NCI-H345 treated with DMSO at 0.1 percent for 48 hours (cell line): ENCODE data around the gene TPGS1.
A peak's percentile ranks its signal among the peaks of the same experiment; 100 is the strongest.

Experiments used
- DNase-seq: peaks from one replicate; lab custom pipeline; 2025; ENCODE audit not compliant: unreplicated experiment; lab: John Stamatoyannopoulos, UW

TPGS1 gene

GRCh38 chr19:507286-508203 lies at the start of gene TPGS1:
Gene TPGS1, plus strand, starts transcription at chr19:507497. Its CDS starts 10 bp downstream, at chr19:507507.
- DNase-seq, result peak; percentile 99

- DNase-seq, result no peak
Observed at GRCh38 chr19:457636-458035, 49.7 kb upstream of the TPGS1 start.

GRCh38 chr19:458091-459042 lies 48.9 kb upstream of the TPGS1 start:
- no peak for DNase-seq

DNA sequence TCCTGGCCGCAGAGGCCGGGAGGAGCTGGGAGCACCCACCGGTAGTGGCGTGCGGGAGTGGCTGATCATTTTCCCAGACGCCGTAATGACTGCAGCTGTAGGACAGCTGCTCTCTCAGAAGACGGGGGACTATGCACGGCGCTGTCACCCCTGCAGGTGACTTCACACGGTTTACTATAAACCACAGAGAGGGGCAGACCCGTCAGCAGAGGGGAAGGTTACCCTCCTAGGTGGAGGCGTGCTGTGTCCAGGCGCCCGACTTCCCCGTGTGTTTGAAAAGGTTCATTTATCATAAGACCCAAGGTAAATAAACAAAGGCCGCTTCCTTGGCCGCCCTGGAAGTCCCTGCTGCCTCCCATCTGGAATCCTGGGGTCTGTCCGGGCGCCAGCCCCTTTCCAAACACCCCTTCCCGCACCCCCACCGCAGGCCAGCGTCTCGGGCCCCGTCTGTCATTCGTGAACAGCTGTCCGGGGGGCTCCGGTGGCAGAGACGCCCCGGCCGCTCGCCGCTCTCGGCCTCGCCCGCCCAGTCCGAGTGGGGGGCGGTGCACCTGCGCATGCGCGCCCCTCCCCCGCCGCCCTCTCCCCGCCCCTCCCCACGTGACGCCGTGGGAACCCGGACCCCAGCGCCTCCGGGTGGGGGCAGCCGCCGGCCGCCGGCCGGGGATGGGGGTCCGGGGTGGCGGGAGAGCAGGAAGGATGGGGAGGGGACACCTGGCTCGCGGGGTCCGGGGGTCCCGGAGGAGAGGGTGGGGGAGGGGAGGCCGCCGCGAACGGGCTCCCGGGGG lies 47.4 kb upstream of the TPGS1 start:
- DNase-seq, result peak; percentile 15

- no peak for DNase-seq
Observed at GRCh38 chr19:460877-461720, 46.2 kb upstream of the TPGS1 start, which contains the start of gene SHC2. Gene SHC2, minus strand, starts transcription at chr19:461033. Its CDS starts 37 bp downstream, at chr19:460996.

DNA sequence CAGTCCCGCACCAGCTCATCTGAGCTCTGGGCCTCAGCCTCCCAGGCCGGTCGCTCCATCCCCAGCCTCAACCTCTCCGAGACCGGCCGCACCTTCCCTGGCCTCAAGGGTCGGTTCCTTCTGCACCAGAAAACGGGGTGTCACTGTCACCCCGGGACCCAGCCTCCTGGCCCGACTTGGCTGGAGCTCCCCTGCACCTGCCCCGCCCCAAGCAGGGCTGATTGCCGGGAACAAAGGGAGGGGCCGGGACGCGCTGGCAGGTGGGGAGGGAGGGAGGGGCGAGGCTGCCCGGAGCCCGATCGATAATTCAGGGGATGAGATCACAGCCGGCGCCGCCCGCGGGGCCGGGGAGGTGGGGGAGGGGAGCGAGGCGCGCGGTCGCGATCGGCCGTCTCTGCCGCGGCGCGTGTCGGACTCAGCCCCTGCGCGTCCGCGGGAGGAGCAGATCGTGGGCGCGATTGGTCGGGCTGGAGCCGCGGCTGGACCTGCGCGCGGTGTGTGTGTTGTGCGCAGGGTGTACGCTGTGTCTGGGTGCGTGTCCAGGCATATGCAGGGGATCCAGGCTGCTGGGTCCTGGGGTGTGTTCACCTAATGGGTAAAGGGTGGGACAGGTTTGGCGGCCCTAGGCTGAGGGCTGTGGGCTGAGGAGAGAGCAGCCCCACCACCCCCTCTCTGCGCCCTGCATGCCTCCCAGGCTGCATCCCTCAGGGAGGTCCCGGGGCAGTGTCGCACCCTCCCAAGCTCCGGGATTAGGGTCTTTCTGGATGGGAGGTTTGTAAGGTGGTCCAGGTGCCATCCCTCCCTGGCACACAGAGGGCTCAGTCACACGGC lies 45.4 kb upstream of the TPGS1 start:
- DNase-seq, result peak; percentile 63

DNA sequence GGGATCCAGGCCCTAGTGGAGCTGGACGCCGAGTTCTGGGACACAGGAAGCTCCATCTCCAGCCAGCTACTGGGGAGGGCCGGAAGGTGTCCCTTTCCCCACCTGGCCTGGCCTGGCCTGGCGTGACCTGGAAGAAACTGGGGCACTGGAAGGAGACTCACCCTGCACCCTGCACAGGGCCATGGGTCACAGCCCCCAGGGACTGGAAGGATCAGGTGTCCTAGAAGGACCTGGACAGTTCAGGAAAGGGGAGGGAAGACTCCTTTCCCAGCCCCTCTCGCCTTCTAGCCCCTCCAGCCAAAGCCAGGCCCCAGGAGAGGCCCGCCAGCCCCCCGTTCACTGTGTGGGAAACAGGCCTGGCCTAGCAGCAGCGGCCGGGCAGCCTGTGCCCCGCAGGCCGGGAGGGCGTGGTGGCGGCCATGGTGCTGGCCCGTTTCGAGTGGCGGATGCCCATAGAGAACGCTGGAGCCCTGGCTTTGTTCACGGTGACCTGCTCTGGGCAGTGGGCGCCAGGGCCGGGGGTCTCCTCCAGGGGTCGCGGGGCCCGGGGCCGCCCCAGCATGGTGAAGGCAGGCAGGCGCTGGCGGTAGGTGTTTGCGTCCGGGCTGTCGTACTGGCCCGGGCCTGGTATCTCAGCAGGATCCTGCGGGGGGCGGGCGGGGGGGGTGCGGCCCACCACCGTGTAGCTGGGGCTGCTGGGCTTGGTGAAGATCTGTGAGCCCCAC lies 43.7 kb upstream of the TPGS1 start:
- no peak for DNase-seq

GRCh38 chr19:464208-464545 lies 43.1 kb upstream of the TPGS1 start:
- DNase-seq, result no peak

GRCh38 chr19:465056-465816 lies 42.1 kb upstream of the TPGS1 start:
- DNase-seq, result no peak

DNA sequence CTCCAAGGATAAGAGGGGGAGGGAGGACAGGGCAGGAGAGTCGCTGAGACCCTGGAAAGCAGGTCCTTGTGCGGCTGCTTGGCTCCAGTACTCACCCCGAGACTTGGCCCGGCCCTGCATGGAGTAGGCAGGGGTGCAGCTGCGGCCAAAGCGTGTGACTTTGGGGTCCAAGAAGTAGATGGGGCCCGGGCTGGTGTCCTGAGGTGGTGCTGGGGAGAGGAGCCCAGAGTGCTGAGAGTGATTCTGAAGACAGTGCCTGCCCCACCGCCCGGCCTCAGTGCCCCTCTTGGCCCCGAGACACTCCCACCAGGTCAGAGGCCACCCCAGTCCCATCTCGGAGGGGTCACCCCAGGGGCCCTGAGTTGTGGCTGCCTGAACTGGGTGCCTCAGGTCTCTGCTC lies 39.7 kb upstream of the TPGS1 start:
- no peak for DNase-seq

- DNase-seq, result no peak
Observed at GRCh38 chr19:468587-469256, 38.6 kb upstream of the TPGS1 start.

GRCh38 chr19:469833-470232 lies 37.5 kb upstream of the TPGS1 start:
- no peak for DNase-seq

GRCh38 chr19:470701-471100 lies 36.6 kb upstream of the TPGS1 start:
- no peak for DNase-seq

DNA sequence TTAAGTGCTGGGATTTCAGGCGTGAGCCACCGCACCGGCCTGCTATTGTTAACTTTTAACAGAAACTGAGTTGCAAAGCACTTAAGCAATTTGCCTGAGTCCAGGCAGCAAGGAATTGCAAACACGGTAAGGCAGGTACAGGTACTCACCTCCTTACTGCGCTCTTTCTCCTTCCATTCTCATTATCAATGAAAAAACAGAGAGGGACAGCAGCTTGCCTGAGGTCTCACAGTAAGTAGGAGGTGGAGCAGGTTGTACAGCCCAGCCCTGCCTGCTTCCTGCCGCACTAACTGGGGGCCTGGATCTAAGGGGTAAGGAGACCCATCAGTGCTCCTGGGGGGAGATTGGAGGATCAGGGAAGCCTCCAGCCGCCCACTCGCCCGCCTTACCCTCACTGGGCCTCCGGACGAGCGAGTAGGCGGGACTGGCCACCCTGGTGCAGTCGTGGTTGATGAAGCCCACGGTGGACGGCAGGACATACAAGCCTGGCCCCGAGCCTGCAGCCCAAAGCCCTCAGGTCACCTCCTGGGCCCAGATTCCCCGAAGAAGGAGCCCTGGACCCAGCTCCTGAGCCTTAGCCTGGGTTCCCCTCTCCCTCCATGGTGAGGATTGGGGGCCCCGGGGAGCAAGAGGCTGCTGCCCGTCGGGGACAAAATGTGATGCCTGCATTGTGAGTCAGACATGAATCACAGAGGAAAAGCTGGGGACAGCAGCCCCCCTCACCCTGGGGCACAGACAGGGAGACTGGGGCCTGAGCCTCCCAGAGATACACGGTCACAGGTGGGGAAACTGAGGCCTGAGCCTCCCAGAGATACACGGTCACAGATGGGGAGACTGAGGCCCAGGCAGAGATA lies 35.1 kb upstream of the TPGS1 start:
- no peak for DNase-seq

DNA sequence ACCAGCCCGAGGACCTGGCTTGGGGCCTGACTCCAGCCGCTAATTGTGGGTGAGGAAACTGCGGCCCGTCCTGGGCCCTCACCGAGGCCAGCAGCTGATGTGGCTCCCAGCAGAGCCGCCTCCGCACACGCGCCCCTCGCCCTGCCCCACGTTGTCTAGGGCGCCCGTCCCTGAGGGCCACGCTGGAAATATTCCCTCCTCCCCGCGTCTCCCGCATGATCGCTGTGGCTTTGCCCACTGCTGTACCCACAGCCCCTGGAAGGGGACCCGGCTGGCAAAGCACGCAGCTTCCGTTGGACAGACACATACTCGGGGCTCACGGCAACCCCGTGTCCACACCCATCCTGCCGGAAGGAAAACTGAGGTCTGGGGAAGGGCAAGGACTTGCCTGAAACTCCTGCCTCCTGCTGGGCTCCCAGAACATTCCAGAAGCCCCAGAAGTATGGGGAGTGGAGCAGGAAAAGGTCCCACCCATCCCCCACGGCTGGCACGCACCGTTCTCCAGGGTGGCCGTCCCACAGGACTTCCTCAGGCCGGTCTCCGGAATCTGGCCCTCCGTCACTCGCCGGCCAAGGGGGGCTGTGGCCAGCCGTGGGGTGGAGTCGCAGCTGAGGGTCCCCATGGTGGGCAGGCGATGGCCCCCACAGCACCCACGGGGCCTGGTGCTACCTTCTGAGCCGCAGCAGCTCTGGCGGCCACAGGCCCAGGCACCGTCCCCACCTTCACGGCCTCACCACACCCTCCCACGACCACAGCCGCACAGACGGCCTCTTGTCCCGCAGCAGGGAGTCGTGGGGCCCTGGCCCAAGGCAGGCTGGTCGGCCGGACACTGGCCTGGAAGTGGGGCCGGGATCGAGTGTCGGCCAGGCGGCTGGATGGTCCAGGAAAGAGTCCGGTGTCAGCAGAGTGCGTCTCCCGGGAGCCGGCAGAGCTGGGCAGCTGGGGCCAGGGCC lies 32.9 kb upstream of the TPGS1 start:
- no peak for DNase-seq
